HFFc6 (cell line): ENCODE data around the gene TAGLN3. TPM values are rescaled to one million over a fixed set of nuclear protein-coding genes. Genes with fewer than 3 reads are reported as not detected.
A peak's percentile ranks its signal among the peaks of the same experiment; 100 is the strongest.

Experiments used
- DNase-seq: peaks from one replicate; pipeline ENCODE4 v3.0.0-alpha.2; 2018
- H3K27ac Mint-ChIP-seq: 2 replicates; pipeline ENCODE4 v1.8.0; 2020; ENCODE audit warnings: mild to moderate bottlenecking, mixed read lengths
- H3K27me3 Mint-ChIP-seq: 2 replicates; pipeline ENCODE4 v1.8.0; 2021; ENCODE audit warnings: mild to moderate bottlenecking, moderate library complexity, mixed read lengths; ENCODE audit not compliant: insufficient read depth
- H3K36me3 Mint-ChIP-seq: 2 replicates; pipeline ENCODE4 v1.8.0; 2021; ENCODE audit warnings: low read depth, mixed read lengths
- H3K4me1 Mint-ChIP-seq: 2 replicates; pipeline ENCODE4 v1.8.0; 2020; ENCODE audit warnings: low read depth, mixed read lengths
- H3K4me3 Mint-ChIP-seq: 2 replicates; pipeline ENCODE4 v1.8.0; 2020; ENCODE audit warnings: mild to moderate bottlenecking, moderate library complexity, mixed read lengths
- H3K9me3 Mint-ChIP-seq: 2 replicates; pipeline ENCODE4 v1.8.0; 2020; ENCODE audit warnings: mild to moderate bottlenecking, mixed read lengths
- CTCF ChIP-seq: fragments of 200-600 bp; sonication (generic); IDR thresholded peaks from 2 replicates; pipeline ENCODE4 v1.5.0; 2021; ENCODE audit warnings: antibody characterized with exemption, mild to moderate bottlenecking
- long read RNA-seq: library from polyadenylated mRNA; unstranded; transcript quantifications from one replicate; pipeline ENCODE4 v2.0.0, GENCODE V29; 2019
- total RNA-seq, 6 experiments: library from RNA; stranded (reverse); fragmentation: NEBNext Ultra II Directional; extraction: Animal tissue kit (Norgen Biotek cat#: 25700); gene quantifications; 2 replicates in 1 of 6; 3 replicates in 5 of 6; pipeline ENCODE4 v1.2.3, GENCODE V29; 2021

Gene TAGLN3
- under 1 TPM in 3 of 6 experiments, not detected in 3; 0.26 to 0.63 (median 0.43) TPM for total RNA-seq
- long read RNA-seq, result 0 reads

GRCh38 chr3:111998636-111999483, at the start of gene TAGLN3:
TAGLN3 (plus strand) TSS chr3:111998922; CDS start chr3:111999423, 501 bp downstream.
- peaks cover 57% of the 10 kb centered on the region for H3K4me1 Mint-ChIP-seq
- H3K36me3 Mint-ChIP-seq, result no peaks in the 10 kb centered on the region
- peak within 1 kb of the TSS; percentile 90 for H3K4me3 Mint-ChIP-seq
- H3K9me3 Mint-ChIP-seq, result no peaks in the 10 kb centered on the region
- H3K27me3 Mint-ChIP-seq, result no peaks in the 10 kb centered on the region; the same call in 1 of the 2 replicates
- no peak within 1 kb of the TSS for H3K27ac Mint-ChIP-seq
- no peak for TF ChIP-seq CTCF
- no peak for DNase-seq

- peaks cover 50% of the 10 kb centered on the region for H3K36me3 Mint-ChIP-seq
Measured at GRCh38 chr3:111949712-111950111, 49.0 kb upstream of the TAGLN3 start.

GRCh38 chr3:111951032-111951431, 47.7 kb upstream of the TAGLN3 start:
- Mint-ChIP-seq H3K27me3 (no peaks in the 10 kb centered on the region), H3K27ac (no peak overlapping the region), H3K9me3 (no peaks in the 10 kb centered on the region), H3K4me3 (no peak overlapping the region), H3K36me3 (peaks cover 41% of the 10 kb centered on the region), H3K4me1 (peaks cover 35% of the 10 kb centered on the region)
- no peak for DNase-seq
- TF ChIP-seq CTCF, result no peak

More at GRCh38 chr3:111949712-111950111, 49.0 kb upstream of the TAGLN3 start:
- no peak for DNase-seq
- H3K27me3 Mint-ChIP-seq, result peaks cover 3% of the 10 kb centered on the region; the same call in 1 of the 2 replicates
- no peaks in the 10 kb centered on the region for H3K9me3 Mint-ChIP-seq
- peaks cover 38% of the 10 kb centered on the region for H3K4me1 Mint-ChIP-seq
- no peak for TF ChIP-seq CTCF
- no peak overlapping the region for H3K4me3 Mint-ChIP-seq
- 0 out of 2 replicates have a peak overlapping the region, but pooled peaks have one; percentile 3 for H3K27ac Mint-ChIP-seq

- no peak for TF ChIP-seq CTCF
- Mint-ChIP-seq H3K4me1 (peaks cover 30% of the 10 kb centered on the region), H3K27me3 (no peaks in the 10 kb centered on the region), H3K36me3 (peaks cover 41% of the 10 kb centered on the region), H3K9me3 (no peaks in the 10 kb centered on the region), H3K4me3 (no peak overlapping the region), H3K27ac (no peak overlapping the region)
- DNase-seq, result no peak
Measured at GRCh38 chr3:111952086-111952485, 46.6 kb upstream of the TAGLN3 start.

GRCh38 chr3:111952866-111953450, 45.8 kb upstream of the TAGLN3 start:
- Mint-ChIP-seq H3K27ac (no peak overlapping the region), H3K27me3 (no peaks in the 10 kb centered on the region), H3K9me3 (no peaks in the 10 kb centered on the region), H3K4me1 (peaks cover 26% of the 10 kb centered on the region), H3K36me3 (peaks cover 44% of the 10 kb centered on the region), H3K4me3 (no peak overlapping the region)
- DNase-seq, result no peak
- TF ChIP-seq CTCF, result no peak
